PFSK-1 (cell line): ENCODE data around the gene SLC5A8.

Experiments
- FOXP2 ChIP-seq: optimal IDR thresholded peaks from 2 replicates; pipeline ENCODE3; 2011; ENCODE audit warnings: borderline replicate concordance, control low read depth, inconsistent platforms; ENCODE audit not compliant: insufficient read depth; ENCODE audit errors: extremely low read length, extremely low read depth
- POLR2AphosphoS5 ChIP-seq: IDR thresholded peaks from 2 replicates; pipeline ENCODE4 v1.6.1; 2012; ENCODE audit warnings: low read depth, mild to moderate bottlenecking, control low read depth, low read length, moderate library complexity
- SIN3A ChIP-seq: IDR thresholded peaks from 2 replicates; pipeline ENCODE4 v1.6.1; 2012; ENCODE audit warnings: mild to moderate bottlenecking, low read length, moderate library complexity, borderline replicate concordance; ENCODE audit not compliant: insufficient read depth
- TAF1 ChIP-seq: IDR thresholded peaks from 2 replicates; pipeline ENCODE4 v1.6.1; 2012; ENCODE audit warnings: low read length, control low read depth, borderline replicate concordance; ENCODE audit not compliant: insufficient read depth
- TF ChIP-seq, protein P1 (sequence below), 2 experiments: IDR thresholded peaks; 2 replicates each; pipeline versions ENCODE4 v1.6.1 to v1.8.0; 2011 to 2012; ENCODE audit warnings: low read depth in 2 of 2, low read length in 2 of 2, control low read depth in 1 of 2, inconsistent platforms in 1 of 2, mild to moderate bottlenecking in 1 of 2, moderate library complexity in 1 of 2; ENCODE audit not compliant: insufficient read depth in 1 of 2

Gene SLC5A8

DNA sequence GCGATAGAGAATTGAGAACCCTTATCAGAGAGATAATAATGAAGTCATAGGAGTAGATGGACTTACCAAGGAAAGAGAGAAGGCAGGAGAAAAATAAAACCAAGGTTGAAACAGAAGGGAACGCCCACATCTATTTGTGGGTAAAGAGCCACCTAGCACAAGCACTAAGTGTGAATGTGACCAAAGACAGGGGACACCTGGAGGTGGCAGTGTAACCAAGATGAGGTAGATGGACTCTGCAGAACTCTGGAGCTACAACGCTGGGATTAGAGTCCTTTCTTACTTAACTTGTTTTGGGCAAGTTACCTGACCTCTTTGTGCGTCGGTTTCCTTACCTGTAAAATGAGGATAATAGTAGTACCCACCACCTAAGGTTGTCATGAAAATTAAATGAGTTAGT, 101.9 kb downstream of the SLC5A8 start:
- TF ChIP-seq SIN3A (no peak), TAF1 (no peak), FOXP2 (no peak), POLR2AphosphoS5 (no peak)
- TF ChIP-seq, protein P1, sequence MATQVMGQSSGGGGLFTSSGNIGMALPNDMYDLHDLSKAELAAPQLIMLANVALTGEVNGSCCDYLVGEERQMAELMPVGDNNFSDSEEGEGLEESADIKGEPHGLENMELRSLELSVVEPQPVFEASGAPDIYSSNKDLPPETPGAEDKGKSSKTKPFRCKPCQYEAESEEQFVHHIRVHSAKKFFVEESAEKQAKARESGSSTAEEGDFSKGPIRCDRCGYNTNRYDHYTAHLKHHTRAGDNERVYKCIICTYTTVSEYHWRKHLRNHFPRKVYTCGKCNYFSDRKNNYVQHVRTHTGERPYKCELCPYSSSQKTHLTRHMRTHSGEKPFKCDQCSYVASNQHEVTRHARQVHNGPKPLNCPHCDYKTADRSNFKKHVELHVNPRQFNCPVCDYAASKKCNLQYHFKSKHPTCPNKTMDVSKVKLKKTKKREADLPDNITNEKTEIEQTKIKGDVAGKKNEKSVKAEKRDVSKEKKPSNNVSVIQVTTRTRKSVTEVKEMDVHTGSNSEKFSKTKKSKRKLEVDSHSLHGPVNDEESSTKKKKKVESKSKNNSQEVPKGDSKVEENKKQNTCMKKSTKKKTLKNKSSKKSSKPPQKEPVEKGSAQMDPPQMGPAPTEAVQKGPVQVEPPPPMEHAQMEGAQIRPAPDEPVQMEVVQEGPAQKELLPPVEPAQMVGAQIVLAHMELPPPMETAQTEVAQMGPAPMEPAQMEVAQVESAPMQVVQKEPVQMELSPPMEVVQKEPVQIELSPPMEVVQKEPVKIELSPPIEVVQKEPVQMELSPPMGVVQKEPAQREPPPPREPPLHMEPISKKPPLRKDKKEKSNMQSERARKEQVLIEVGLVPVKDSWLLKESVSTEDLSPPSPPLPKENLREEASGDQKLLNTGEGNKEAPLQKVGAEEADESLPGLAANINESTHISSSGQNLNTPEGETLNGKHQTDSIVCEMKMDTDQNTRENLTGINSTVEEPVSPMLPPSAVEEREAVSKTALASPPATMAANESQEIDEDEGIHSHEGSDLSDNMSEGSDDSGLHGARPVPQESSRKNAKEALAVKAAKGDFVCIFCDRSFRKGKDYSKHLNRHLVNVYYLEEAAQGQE (IDR thresholded peaks at IDR 0.05; ENCODE audit: insufficient read depth in 1 of 2, low read depth in 2 of 2, low read length in 2 of 2), result no peak

DNA sequence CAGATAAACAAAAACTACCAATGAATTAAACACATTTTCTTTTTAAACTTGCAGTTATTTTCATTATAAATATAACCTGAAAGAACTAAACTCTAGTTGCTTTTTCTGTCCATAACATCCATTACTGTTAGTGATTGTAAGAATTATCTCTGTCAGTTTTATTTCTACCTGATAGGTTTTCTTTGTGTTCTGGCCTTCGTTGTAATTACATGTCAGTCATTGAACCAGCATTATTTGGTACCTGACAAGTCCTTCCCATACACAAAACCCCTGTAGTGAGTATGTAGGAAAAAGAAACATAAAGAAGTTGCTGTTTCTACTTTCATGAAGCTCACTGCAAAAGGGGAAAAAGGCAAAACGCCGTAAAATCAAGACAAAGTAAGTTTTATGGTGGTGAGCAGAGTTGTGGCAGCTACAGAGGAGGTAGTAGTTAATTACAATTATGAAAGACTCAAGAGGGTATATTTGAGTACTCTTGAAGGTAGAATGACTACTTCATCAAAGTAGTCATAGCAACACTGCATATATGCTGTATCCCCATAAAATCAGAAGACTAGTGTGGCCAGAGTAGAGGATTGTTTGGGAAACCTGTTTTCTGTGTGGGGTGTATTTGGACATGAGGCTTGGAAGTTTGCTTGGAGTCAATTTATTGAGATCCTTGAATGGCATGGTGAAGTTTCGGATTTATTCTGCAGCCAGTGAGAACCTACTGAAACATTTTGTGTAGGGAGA, 102.8 kb downstream of the SLC5A8 start:
- TF ChIP-seq, protein P1 (IDR thresholded peaks at IDR 0.05; ENCODE audit: insufficient read depth in 1 of 2, low read depth in 2 of 2, low read length in 2 of 2), result no peak
- TF ChIP-seq TAF1 (no peak), FOXP2 (no peak), POLR2AphosphoS5 (no peak), SIN3A (no peak)
